IPS-18a (cell line): ENCODE measurements around the gene FILIP1L.

Experiments
- H3K27ac ChIP-seq: one replicate; pipeline ENCODE4 v1.5.1; 2013; ENCODE audit warnings: low read length
- H3K27me3 ChIP-seq: one replicate; pipeline ENCODE4 v1.6.1; 2013; ENCODE audit warnings: mild to moderate bottlenecking, low read length; ENCODE audit not compliant: control insufficient read depth, insufficient read depth
- H3K36me3 ChIP-seq: one replicate; pipeline ENCODE4 v1.6.1; 2013; ENCODE audit warnings: low read depth, low read length; ENCODE audit not compliant: control insufficient read depth
- H3K4me1 ChIP-seq: one replicate; pipeline ENCODE4 v1.6.1; 2013; ENCODE audit warnings: low read depth, low read length; ENCODE audit not compliant: control insufficient read depth
- H3K4me3 ChIP-seq: one replicate; pipeline ENCODE4 v1.5.1; 2013; ENCODE audit warnings: low read length
- H3K9ac ChIP-seq: one replicate; pipeline ENCODE4 v1.6.1; 2013; ENCODE audit warnings: mild to moderate bottlenecking, low read length, moderate library complexity
- H3K9me3 ChIP-seq: one replicate; pipeline ENCODE4 v1.6.1; 2013; ENCODE audit warnings: low read depth, low read length; ENCODE audit not compliant: control insufficient read depth

FILIP1L gene

DNA sequence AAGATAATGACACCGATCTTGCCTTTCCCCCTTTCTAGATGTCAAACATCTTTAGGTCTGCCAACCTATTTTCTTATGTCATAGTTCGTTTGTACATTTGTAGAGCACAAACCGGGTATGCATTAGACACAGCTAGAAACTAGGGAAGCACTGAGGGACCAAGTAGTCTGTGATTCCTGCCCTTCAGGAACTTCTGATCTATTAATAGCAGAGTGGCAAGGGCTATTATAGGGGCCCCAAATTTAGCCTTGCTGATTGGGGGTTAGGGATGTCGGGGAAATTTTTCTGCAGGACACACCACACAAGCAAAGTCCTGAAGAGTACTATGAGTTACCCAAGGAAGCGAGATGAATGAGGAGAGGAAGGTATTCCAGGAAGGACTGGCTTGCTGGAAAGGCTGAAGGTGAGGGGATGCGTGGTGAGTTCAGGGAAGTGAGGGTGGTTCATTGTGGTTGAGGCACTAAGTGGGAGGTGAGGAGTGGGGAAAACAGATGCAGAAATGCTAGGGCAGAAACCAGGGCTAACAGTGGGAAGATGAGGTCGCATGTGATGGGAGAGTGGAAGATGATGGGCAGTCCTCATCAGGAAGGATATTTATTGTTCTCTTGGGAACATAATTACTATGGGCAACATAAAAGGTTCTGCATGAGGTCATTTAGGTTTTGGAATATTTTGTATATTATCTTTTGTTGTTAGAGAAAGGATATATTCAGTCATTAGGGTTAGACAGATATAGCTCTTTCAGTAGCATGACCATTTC lies 152.4 kb downstream of the FILIP1L start:
- Histone ChIP-seq H3K27me3 (no peaks in the 10 kb centered on the region), H3K4me3 (no peak overlapping the region), H3K36me3 (no peaks in the 10 kb centered on the region), H3K9me3 (no peaks in the 10 kb centered on the region), H3K9ac (no peak overlapping the region), H3K27ac (no peak overlapping the region), H3K4me1 (no peaks in the 10 kb centered on the region)

DNA sequence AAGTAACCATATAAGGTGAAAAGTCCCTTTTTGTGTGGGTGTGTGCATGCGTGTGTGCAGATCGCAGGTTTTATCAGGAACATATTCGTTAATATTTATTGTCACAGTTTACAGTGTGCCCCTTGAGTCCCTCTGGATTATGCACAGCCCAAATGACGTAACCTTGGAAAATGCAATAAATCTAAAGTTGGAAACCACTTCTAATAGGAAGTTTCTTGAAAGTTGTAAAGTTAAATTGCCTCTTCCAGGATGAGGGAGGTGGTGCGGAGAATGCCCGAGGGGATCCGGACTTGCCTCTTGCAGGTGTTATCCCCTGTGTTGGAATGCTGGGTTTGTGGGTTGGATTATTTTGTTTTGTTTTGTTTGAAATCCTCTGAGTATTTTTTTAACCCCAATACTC lies 153.4 kb downstream of the FILIP1L start:
- no peak overlapping the region for H3K4me3 ChIP-seq

DNA sequence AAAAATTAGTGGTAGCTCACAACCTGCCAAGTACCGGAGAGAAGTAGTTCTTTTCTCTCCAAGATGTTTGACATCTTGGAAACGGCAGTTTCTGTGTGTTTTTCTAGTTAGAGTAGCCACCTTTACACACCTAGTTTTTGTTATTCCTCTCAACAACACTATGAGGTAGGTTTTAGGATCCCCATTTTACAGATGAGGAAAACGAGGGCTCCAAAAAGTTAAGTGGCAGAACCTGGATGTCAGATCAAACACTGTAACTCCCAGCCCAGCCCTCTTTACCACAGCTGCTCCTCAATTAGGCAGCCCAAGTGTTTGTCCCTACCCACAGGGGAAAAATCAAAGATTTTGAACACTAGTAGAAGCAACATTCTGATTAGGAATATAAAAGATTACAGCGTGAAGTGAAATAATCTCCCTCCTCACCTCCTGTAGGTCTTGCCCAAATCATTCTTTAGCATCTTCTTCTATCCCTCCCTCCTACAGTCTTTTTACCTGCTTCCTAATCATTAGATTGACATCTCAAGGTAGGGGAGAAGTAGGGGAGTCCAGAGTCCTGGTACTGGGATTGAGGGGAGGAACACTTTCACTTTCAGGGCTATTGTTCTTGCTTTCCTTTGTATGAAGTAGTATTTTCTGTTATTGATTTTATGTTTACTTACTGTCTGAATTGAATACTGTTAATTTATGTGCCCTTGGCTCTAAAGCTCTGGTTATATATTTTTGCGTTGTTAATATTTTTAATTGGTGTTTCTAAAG lies 154.0 kb downstream of the FILIP1L start:
- Histone ChIP-seq H3K4me1 (no peaks in the 10 kb centered on the region), H3K27ac (no peak overlapping the region), H3K36me3 (no peaks in the 10 kb centered on the region), H3K27me3 (no peaks in the 10 kb centered on the region), H3K4me3 (no peak overlapping the region), H3K9ac (no peak overlapping the region), H3K9me3 (no peaks in the 10 kb centered on the region)

More for the DNA sequence above, 153.4 kb downstream of the FILIP1L start:
- Histone ChIP-seq H3K4me1 (no peaks in the 10 kb centered on the region), H3K9ac (no peak overlapping the region), H3K36me3 (no peaks in the 10 kb centered on the region), H3K27ac (no peak overlapping the region), H3K9me3 (no peaks in the 10 kb centered on the region), H3K27me3 (no peaks in the 10 kb centered on the region)

DNA sequence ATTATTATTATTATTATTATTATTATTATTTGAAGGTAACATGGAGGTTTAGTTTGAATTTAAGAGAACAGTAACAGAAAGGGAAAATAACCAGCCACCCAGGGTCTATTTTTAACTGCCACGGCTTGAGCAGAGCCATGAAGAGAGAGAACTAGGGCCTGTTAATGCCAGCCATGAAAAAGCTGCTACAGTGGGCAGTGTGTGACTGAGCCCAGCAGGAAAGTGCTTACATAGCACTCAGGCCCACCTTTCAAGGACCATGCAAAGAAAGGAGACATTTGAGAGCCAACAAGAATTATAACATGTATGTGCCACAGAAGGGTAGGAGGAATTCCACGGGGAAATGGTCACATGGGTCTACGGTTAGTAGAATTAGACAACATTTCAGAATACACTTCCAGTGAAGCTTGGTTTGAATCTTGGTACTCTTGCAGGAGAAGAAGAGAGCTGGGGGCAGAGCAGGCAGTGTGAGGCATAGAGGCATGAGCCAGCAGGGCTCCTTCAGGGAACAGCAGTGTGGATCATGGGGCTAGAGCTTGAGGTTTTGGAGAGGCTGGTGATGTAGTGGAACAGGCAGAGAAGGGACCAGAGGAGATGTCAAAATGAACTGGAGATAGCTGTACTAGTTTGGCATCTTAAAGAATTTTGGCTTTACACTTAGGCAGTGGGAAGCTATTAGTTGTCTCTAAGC lies 155.9 kb downstream of the FILIP1L start:
- H3K27me3 ChIP-seq, result no peaks in the 10 kb centered on the region
- no peak overlapping the region for H3K4me3 ChIP-seq
- H3K9ac ChIP-seq, result no peak overlapping the region
- H3K9me3 ChIP-seq, result no peaks in the 10 kb centered on the region
- H3K36me3 ChIP-seq, result no peaks in the 10 kb centered on the region
- no peaks in the 10 kb centered on the region for H3K4me1 ChIP-seq
- no peak overlapping the region for H3K27ac ChIP-seq

DNA sequence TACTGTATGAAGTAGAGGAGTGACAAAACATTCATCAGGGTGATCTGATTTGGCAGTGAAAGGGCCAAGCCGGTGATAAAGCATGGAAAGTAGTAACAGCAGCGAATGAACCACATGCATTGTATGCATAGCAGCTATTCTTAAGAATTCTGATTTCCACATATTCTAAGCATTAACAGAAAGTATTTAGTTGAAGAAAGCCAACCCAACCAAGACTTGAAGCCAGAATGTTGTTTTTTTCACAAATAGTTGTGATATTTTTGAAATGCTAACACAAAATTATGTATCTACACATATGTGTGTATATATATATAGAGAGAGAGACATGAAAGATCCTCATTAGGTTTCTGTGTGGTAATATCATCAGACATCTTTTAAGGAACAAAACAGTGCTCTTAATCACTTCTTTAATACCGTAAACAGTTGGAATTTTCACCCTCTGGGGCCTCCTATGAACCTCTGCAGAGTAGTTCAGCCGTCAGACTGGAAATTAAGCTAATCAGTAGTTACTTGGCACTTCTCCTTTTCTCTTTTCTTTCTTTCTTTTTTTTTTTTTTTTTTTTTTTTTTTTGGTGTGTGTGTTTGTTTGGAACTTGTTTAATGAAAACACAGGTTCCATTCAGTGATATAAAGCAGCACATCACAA lies 157.0 kb downstream of the FILIP1L start:
- H3K36me3 ChIP-seq, result no peaks in the 10 kb centered on the region
- H3K27ac ChIP-seq, result no peak overlapping the region
- no peaks in the 10 kb centered on the region for H3K4me1 ChIP-seq
- H3K27me3 ChIP-seq, result no peaks in the 10 kb centered on the region
- no peaks in the 10 kb centered on the region for H3K9me3 ChIP-seq
- no peak overlapping the region for H3K4me3 ChIP-seq
- H3K9ac ChIP-seq, result no peak overlapping the region

DNA sequence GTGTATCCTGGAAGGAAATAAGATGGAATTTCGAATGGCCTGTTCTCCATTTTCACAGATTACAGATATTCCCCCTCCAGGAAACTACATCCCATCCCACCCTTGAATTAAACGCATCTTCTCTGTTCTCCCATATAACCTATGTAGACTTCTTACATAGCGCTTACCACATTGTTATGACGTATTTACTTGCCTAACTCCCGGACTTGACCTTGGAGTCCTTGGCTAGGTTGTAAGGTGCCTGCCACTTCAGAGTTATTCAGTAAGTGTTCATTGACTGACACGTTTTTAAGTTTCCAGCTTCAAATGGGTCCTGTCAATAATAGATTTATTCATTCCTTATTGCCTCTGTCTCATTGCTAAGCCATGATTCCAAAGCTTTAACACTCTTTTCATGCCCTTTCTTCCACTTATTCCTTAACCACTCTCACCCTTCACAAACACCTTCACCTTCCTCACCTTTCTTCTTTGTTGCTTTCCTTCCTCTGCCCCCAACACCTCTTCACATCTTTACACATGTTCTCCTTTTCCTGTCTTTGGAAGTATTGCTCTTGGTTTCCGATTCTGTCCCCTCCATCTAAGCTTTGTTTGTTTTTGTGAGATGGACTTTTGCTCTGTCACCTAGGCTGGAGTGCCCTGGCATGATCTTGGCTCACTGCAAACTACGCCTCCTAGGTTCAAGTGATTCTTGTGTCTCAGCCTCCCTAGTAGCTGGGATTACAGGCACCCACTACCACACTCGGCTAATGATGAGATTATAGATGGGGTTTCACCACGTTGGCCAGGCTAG lies 158.3 kb downstream of the FILIP1L start:
- Histone ChIP-seq H3K4me3 (no peak overlapping the region), H3K27ac (no peak overlapping the region), H3K27me3 (no peaks in the 10 kb centered on the region), H3K9ac (no peak overlapping the region), H3K36me3 (no peaks in the 10 kb centered on the region), H3K4me1 (no peaks in the 10 kb centered on the region), H3K9me3 (no peaks in the 10 kb centered on the region)

DNA sequence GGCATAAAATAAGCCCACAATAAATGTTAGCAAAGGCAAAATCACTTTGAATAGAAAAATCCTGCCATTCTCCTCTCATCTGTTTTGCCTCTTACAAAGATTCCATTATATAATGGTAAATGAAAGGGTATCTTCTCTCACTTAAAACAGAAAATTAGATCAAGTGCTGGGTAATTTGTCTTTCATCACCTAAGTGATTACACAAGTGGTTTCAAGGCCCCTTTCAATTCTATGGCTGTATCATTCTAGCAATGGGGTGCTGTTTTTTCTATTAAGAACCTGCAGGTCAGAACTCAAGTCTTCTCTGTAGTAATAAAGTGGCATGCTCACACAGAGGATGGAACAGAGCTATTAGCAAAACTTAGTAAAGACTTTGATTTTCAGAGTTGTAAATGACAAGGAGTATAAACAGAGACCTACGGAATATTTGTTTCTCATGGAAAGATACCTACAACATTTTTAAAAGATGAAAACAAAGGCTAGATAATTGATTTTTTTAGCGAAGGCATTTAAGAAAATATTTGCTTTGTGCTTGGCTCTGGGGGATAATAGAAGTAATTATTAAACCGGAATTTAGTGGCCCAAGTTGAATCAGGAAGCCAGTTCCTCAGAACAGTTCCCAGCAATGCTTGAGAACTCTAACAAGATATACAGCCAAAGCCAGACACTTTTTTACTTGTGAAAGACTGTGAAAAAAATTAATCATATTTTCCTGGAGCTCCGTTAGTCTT lies 159.2 kb downstream of the FILIP1L start:
- no peaks in the 10 kb centered on the region for H3K4me1 ChIP-seq
- H3K4me3 ChIP-seq, result no peak overlapping the region
- H3K9ac ChIP-seq, result no peak overlapping the region
- no peaks in the 10 kb centered on the region for H3K36me3 ChIP-seq
- no peaks in the 10 kb centered on the region for H3K27me3 ChIP-seq
- no peak overlapping the region for H3K27ac ChIP-seq
- H3K9me3 ChIP-seq, result no peaks in the 10 kb centered on the region

GRCh38 chr3:99953596-99953995 lies 160.7 kb downstream of the FILIP1L start:
- Histone ChIP-seq H3K9me3 (no peaks in the 10 kb centered on the region), H3K36me3 (no peaks in the 10 kb centered on the region), H3K4me3 (no peak overlapping the region), H3K4me1 (no peaks in the 10 kb centered on the region), H3K27ac (no peak overlapping the region), H3K27me3 (no peaks in the 10 kb centered on the region), H3K9ac (no peak overlapping the region)

- no peaks in the 10 kb centered on the region for H3K9me3 ChIP-seq
- H3K27me3 ChIP-seq, result no peaks in the 10 kb centered on the region
- H3K4me1 ChIP-seq, result no peaks in the 10 kb centered on the region
- H3K9ac ChIP-seq, result no peak overlapping the region
- H3K27ac ChIP-seq, result no peak overlapping the region
- no peak overlapping the region for H3K4me3 ChIP-seq
- no peaks in the 10 kb centered on the region for H3K36me3 ChIP-seq
Observed at GRCh38 chr3:99952306-99952705, 162.0 kb downstream of the FILIP1L start.

DNA sequence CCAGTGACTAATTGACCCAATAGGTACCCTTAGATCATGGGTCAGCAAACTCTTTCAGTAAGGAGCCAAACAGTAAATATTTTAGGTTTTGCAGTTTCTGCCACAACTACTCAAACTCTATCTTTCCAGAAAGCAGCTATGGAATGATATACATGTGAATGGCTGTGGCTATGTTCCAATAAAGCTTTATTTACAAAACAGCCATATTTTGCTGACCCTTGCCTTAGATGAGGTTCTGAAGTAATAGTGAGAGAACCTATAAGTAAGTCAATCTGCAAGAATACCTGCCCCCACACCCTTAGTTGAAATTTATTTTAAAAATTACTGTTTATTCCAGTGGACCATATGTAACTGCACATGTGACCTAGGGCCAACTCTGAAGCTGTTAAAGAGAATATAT lies 162.6 kb downstream of the FILIP1L start:
- Histone ChIP-seq H3K36me3 (no peaks in the 10 kb centered on the region), H3K9ac (no peak overlapping the region), H3K27me3 (no peaks in the 10 kb centered on the region), H3K27ac (no peak overlapping the region), H3K4me1 (no peaks in the 10 kb centered on the region), H3K9me3 (no peaks in the 10 kb centered on the region), H3K4me3 (no peak overlapping the region)
